SK-N-SH (cell line): Measurements from ENCODE around the gene HMOX1. TPM values are rescaled to one million over a fixed set of nuclear protein-coding genes. Genes with fewer than 3 reads are reported as not detected.

ENCODE experiments used
- CTCF ChIA-PET: fragments of 300-600, 350-600 bp; formaldehyde crosslinking; extraction: SDS; loops from one replicate; lab custom pipeline; 2021; lab: Yijun Ruan, JAX
- POLR2A ChIA-PET: fragments of 350-600 bp; sonication (Branson Sonifier 250); formaldehyde crosslinking; extraction: SDS; loops from one replicate; lab custom pipeline; 2020; ENCODE audit warnings: antibody characterized with exemption, inconsistent platforms; lab: Yijun Ruan, JAX
- DNase-seq: peaks from one replicate; pipeline ENCODE4 v3.0.0; 2012
- H2AFZ ChIP-seq: fragments of 200-600 bp; sonication (generic); 2 replicates; pipeline ENCODE4 v1.8.1; 2016; ENCODE audit warnings: antibody characterized with exemption, mild to moderate bottlenecking, low read depth
- H3F3A ChIP-seq: fragments of 200-600 bp; sonication (generic); replicated peaks from 2 replicates; pipeline ENCODE3; 2016; ENCODE audit warnings: antibody characterized with exemption, mild to moderate bottlenecking; ENCODE audit not compliant: insufficient read depth
- H3K27ac ChIP-seq, 2 experiments: fragments of 200-500 bp in 1 of 2; fragments of 200-600 bp in 1 of 2; sonication (Bioruptor generic) in 1 of 2; sonication (generic), shearing (Covaris generic) in 1 of 2; 2 replicates each; pipeline versions ENCODE4 v1.5.1 to v1.6.1; 2014 to 2016; ENCODE audit warnings: low read depth in 2 of 2, inconsistent platforms in 1 of 2, low read length in 1 of 2, mild to moderate bottlenecking in 1 of 2, mixed read lengths in 1 of 2
- H3K27me3 ChIP-seq: fragments of 200-600 bp; sonication (generic), shearing (Covaris generic); 2 replicates; pipeline ENCODE4 v1.6.1; 2016; ENCODE audit warnings: mixed run types; ENCODE audit not compliant: insufficient read depth
- H3K36me3 ChIP-seq, 2 experiments: fragments of 200-500 bp in 1 of 2; fragments of 200-600 bp in 1 of 2; sonication (Bioruptor generic) in 1 of 2; sonication (generic) in 1 of 2; replicated peaks in 1 of 2; 2 replicates each; pipeline versions ENCODE3 to v1.5.1; 2014 to 2016; ENCODE audit warnings: low read length in 1 of 2, mild to moderate bottlenecking in 1 of 2; ENCODE audit not compliant: insufficient read depth in 2 of 2, control insufficient read depth in 1 of 2
- H3K4me1 ChIP-seq, 2 experiments: fragments of 200-500 bp in 1 of 2; fragments of 200-600 bp in 1 of 2; sonication (Bioruptor generic) in 1 of 2; sonication (generic), shearing (Covaris generic) in 1 of 2; 2 replicates each; pipeline versions ENCODE4 v1.5.1 to v1.6.1; 2014 to 2016; ENCODE audit warnings: low read depth in 1 of 2, low read length in 1 of 2, mixed run types in 1 of 2; ENCODE audit not compliant: insufficient read depth in 2 of 2, control insufficient read depth in 1 of 2
- H3K4me2 ChIP-seq: fragments of 200-600 bp; sonication (generic), shearing (Covaris generic); 2 replicates; pipeline ENCODE4 v1.6.1; 2017; ENCODE audit warnings: mixed run types
- H3K4me3 ChIP-seq, 2 experiments: fragments of 200-500 bp in 1 of 2; fragments of 200-600 bp in 1 of 2; sonication (Bioruptor generic) in 1 of 2; sonication (generic), shearing (Covaris generic) in 1 of 2; 2 replicates each; pipeline versions ENCODE4 v1.5.1 to v1.8.1; 2014 to 2016; ENCODE audit warnings: low read depth in 2 of 2, inconsistent platforms in 1 of 2, low read length in 1 of 2, mild to moderate bottlenecking in 1 of 2, mixed read lengths in 1 of 2, moderate library complexity in 1 of 2
- H3K79me2 ChIP-seq: fragments of 200-600 bp; sonication (generic); 2 replicates; pipeline ENCODE4 v1.8.1; 2017; ENCODE audit warnings: mild to moderate bottlenecking; ENCODE audit not compliant: insufficient read depth
- H3K9ac ChIP-seq: fragments of 200-600 bp; sonication (generic); 2 replicates; pipeline ENCODE4 v1.6.1; 2017; ENCODE audit warnings: mixed run types
- H3K9me2 ChIP-seq: fragments of 200-600 bp; sonication (generic); 2 replicates; pipeline ENCODE4 v1.6.1; 2017; ENCODE audit warnings: mixed run types
- H3K9me3 ChIP-seq: fragments of 200-600 bp; sonication (generic); 2 replicates; pipeline ENCODE4 v1.6.1; 2017; ENCODE audit warnings: mixed run types, mild to moderate bottlenecking, moderate library complexity
- H4K20me1 ChIP-seq: fragments of 200-600 bp; sonication (generic); 2 replicates; pipeline ENCODE4 v1.6.1; 2017; ENCODE audit warnings: mild to moderate bottlenecking, mixed run types; ENCODE audit not compliant: insufficient read depth
- CTCF ChIP-seq: fragments of 200-600 bp; sonication (generic); IDR thresholded peaks from 2 replicates; pipeline ENCODE4 v1.6.1; 2017; ENCODE audit warnings: antibody characterized with exemption, mild to moderate bottlenecking, moderate library complexity
- ELF1 ChIP-seq: IDR thresholded peaks from 2 replicates; pipeline ENCODE4 v1.4.0; 2012
- FOXM1 ChIP-seq: IDR thresholded peaks from 2 replicates; pipeline ENCODE4 v1.4.0; 2012; ENCODE audit warnings: low read depth, mild to moderate bottlenecking
- GABPA ChIP-seq: IDR thresholded peaks from 2 replicates; pipeline ENCODE4 v1.4.0; 2012; ENCODE audit warnings: low read depth, mild to moderate bottlenecking
- IRF3 ChIP-seq: fragments of 150-350 bp; IDR thresholded peaks from 2 replicates; pipeline ENCODE4 v1.6.1; 2016; ENCODE audit warnings: mild to moderate bottlenecking, low read depth, low read length
- JUND ChIP-seq: IDR thresholded peaks from 2 replicates; pipeline ENCODE4 v1.4.0; 2012
- MEF2A ChIP-seq: IDR thresholded peaks from 2 replicates; pipeline ENCODE4 v1.4.0; 2012; ENCODE audit warnings: low read depth, borderline replicate concordance
- NFIC ChIP-seq: IDR thresholded peaks from 2 replicates; pipeline ENCODE4 v1.4.0; 2012; ENCODE audit warnings: borderline replicate concordance
- PBX3 ChIP-seq: IDR thresholded peaks from 2 replicates; pipeline ENCODE4; 2012
- POLR2AphosphoS5 ChIP-seq: IDR thresholded peaks from 2 replicates; pipeline ENCODE4 v1.6.1; 2012; ENCODE audit warnings: low read depth, low read length
- RFX5 ChIP-seq: IDR thresholded peaks from 2 replicates; pipeline ENCODE4 v1.6.1; 2012; ENCODE audit warnings: mild to moderate bottlenecking, improper control_type of control experiment, low read length
- RXRA ChIP-seq: IDR thresholded peaks from 2 replicates; pipeline ENCODE4 v1.4.0; 2012; ENCODE audit warnings: low read depth, mild to moderate bottlenecking, borderline replicate concordance
- SMC3 ChIP-seq: IDR thresholded peaks from 2 replicates; pipeline ENCODE4 v1.6.1; 2012; ENCODE audit warnings: low read depth, low read length, improper control_type of control experiment
- USF1 ChIP-seq: IDR thresholded peaks from 2 replicates; pipeline ENCODE4 v1.4.0; 2012; ENCODE audit warnings: low read depth, borderline replicate concordance
- USF2 ChIP-seq: fragments of 150-350 bp; IDR thresholded peaks from 2 replicates; pipeline ENCODE4 v1.6.1; 2017; ENCODE audit warnings: antibody characterized with exemption, low read length, low read depth, borderline replicate concordance
- YY1 ChIP-seq: IDR thresholded peaks from 2 replicates; pipeline ENCODE4 v1.4.0; 2012; ENCODE audit warnings: low read depth, mild to moderate bottlenecking
- WGBS: methylation state at CpG from one replicate; pipeline ENCODE4 v1.1.6; 2017; ENCODE audit warnings: low lambda C conversion rate; 5-methylcytosine and 5-hydroxymethylcytosine counted together
- polyA plus RNA-seq, 3 experiments: library from polyadenylated mRNA; depleted of rRNA; stranded (reverse); fragments of >200 nt; gene quantifications; 2 replicates each; pipeline ENCODE4 v1.2.3, GENCODE V29; 2012

The HMOX1 gene
- polyA plus RNA-seq, 1 of the 3 experiments (the other 2 are of a cell fraction): 13.7 TPM

- H3K79me2 ChIP-seq: no peaks in the 10 kb centered on the region; the same call in 1 of the 2 replicates
- H3K4me3 ChIP-seq: no peak overlapping the region
- no peak overlapping the region for H3K27ac ChIP-seq
- TF ChIP-seq NFIC: no peak
- TF ChIP-seq POLR2AphosphoS5: no peak
- no peak for TF ChIP-seq PBX3
- TF ChIP-seq ELF1: no peak
- TF ChIP-seq FOXM1: no peak
- no peak for TF ChIP-seq GABPA
- TF ChIP-seq RXRA: no peak
- TF ChIP-seq USF2: no peak
- no peak for TF ChIP-seq MEF2A
- TF ChIP-seq USF1: no peak
- TF ChIP-seq CTCF: no peak
- TF ChIP-seq JUND: no peak
- TF ChIP-seq RFX5: no peak
- TF ChIP-seq YY1: no peak
- no peak for TF ChIP-seq IRF3
- no peak for TF ChIP-seq SMC3
- ChIA-PET CTCF (interaction anchor here (1.0 to 1.4 kb wide), 2 partner anchors 9 to 46 kb away, joined by 3 read pairs; no protein-coding TSS in a partner anchor), POLR2A (interaction anchor here (1.2 kb wide), 1 partner anchor 34 kb away, joined by 4 read pairs; no protein-coding TSS in a partner anchor)
- peaks cover 0 to 9% of the 10 kb centered on the region in 2 experiments for H3K36me3 ChIP-seq
- H2AFZ ChIP-seq: no peak overlapping the region
- H4K20me1 ChIP-seq: no peaks in the 10 kb centered on the region
- H3K9me2 ChIP-seq: no peaks in the 10 kb centered on the region
- no peak overlapping the region for H3K4me2 ChIP-seq
- H3K9me3 ChIP-seq: no peaks in the 10 kb centered on the region
- H3K4me1 ChIP-seq: peaks cover 7 to 8% of the 10 kb centered on the region in 2 experiments; a peak in 2 of 4 replicates
- no peak overlapping the region for H3K9ac ChIP-seq
- H3K27me3 ChIP-seq: no peaks in the 10 kb centered on the region
- 95% methylated on average over 5 of the region's 6 CpGs for WGBS
- H3F3A ChIP-seq: peaks cover under 1% of the 10 kb centered on the region
- no peak for DNase-seq
These were observed 4.2 kb downstream of the HMOX1 start for GRCh38 chr22:35384975-35385588.
